Cardiac muscle cell (in vitro differentiated cells and primary cell): ENCODE results near the gene GAB2. TPM values are rescaled to one million over a fixed set of nuclear protein-coding genes. Genes with fewer than 3 reads are reported as not detected.

Experiments
- DNase-seq, 2 donors: peaks; one replicate each; pipeline versions ENCODE4 v3.0.0 to v3.0.0-alpha.2; 2010 to 2017; ENCODE audit warnings: low read depth in 1 of 2, low spot score in 1 of 2
- H3K27ac ChIP-seq: fragments of 200-600 bp; sonication (generic); 2 replicates; pipeline ENCODE4 v1.5.1; 2016
- H3K27me3 ChIP-seq: fragments of 200-600 bp; sonication (generic); 2 replicates; pipeline ENCODE4 v1.6.0; 2016; ENCODE audit warnings: control low read depth
- H3K36me3 ChIP-seq: fragments of 200-600 bp; sonication (generic); 2 replicates; pipeline ENCODE4 v1.5.1; 2016; ENCODE audit warnings: control low read depth
- H3K4me1 ChIP-seq: fragments of 200-600 bp; sonication (generic); 2 replicates; pipeline ENCODE4 v1.8.1; 2017; ENCODE audit warnings: low read depth, mild to moderate bottlenecking, mixed run types
- H3K4me3 ChIP-seq: fragments of 200-600 bp; sonication (generic); 2 replicates; pipeline ENCODE4 v1.5.1; 2016; ENCODE audit warnings: mild to moderate bottlenecking
- H3K9me3 ChIP-seq: fragments of 200-600 bp; sonication (generic); 2 replicates; pipeline ENCODE4 v1.5.1; 2017; ENCODE audit warnings: low read depth, mild to moderate bottlenecking, control low read depth
- polyA plus RNA-seq: library from polyadenylated mRNA; unstranded; fragments of >200 nt; fragmentation: Nextera tagmentation; extraction: Ambion mirVana; gene quantifications from 2 replicates; pipeline ENCODE4 v1.2.1, GENCODE V29; 2016
- total RNA-seq: library from RNA; depleted of rRNA; stranded (reverse); fragments of >200 nt; gene quantifications from 2 replicates; pipeline ENCODE4 v1.2.3, GENCODE V29; 2016
- TF ChIP-seq, protein P1 (sequence below): IDR thresholded peaks from 2 replicates; pipeline ENCODE4 v1.5.1; 2012; ENCODE audit warnings: low read depth, mild to moderate bottlenecking, low read length

GAB2 gene
- total and polyA plus RNA-seq, 2 experiments from 2014 or later: 5.3 to 18.0 TPM

GRCh38 chr11:78257654-78258053 is 160.0 kb downstream of the GAB2 start:
- H3K4me1 ChIP-seq: peaks cover 15% of the 10 kb centered on the region
- no peaks in the 10 kb centered on the region for H3K27me3 ChIP-seq
- DNase-seq: no peak
- H3K27ac ChIP-seq: no peak overlapping the region
- no peaks in the 10 kb centered on the region for H3K9me3 ChIP-seq
- TF ChIP-seq, protein P1, sequence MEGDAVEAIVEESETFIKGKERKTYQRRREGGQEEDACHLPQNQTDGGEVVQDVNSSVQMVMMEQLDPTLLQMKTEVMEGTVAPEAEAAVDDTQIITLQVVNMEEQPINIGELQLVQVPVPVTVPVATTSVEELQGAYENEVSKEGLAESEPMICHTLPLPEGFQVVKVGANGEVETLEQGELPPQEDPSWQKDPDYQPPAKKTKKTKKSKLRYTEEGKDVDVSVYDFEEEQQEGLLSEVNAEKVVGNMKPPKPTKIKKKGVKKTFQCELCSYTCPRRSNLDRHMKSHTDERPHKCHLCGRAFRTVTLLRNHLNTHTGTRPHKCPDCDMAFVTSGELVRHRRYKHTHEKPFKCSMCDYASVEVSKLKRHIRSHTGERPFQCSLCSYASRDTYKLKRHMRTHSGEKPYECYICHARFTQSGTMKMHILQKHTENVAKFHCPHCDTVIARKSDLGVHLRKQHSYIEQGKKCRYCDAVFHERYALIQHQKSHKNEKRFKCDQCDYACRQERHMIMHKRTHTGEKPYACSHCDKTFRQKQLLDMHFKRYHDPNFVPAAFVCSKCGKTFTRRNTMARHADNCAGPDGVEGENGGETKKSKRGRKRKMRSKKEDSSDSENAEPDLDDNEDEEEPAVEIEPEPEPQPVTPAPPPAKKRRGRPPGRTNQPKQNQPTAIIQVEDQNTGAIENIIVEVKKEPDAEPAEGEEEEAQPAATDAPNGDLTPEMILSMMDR: no peak
- no peaks in the 10 kb centered on the region for H3K36me3 ChIP-seq
- no peak overlapping the region for H3K4me3 ChIP-seq

- no peaks in the 10 kb centered on the region for H3K36me3 ChIP-seq
- H3K27ac ChIP-seq: no peak overlapping the region
- H3K4me3 ChIP-seq: no peak overlapping the region
- TF ChIP-seq, protein P1: no peak
- peak in 1 of 2 donors; percentile 98 for DNase-seq
- peaks cover 10% of the 10 kb centered on the region for H3K4me1 ChIP-seq
- H3K27me3 ChIP-seq: no peaks in the 10 kb centered on the region
- no peaks in the 10 kb centered on the region for H3K9me3 ChIP-seq
Observed at GRCh38 chr11:78256962-78257361, 160.7 kb downstream of the GAB2 start.

- Histone ChIP-seq H3K4me3 (no peak overlapping the region), H3K4me1 (no peaks in the 10 kb centered on the region), H3K27ac (no peak overlapping the region), H3K9me3 (no peaks in the 10 kb centered on the region), H3K36me3 (no peaks in the 10 kb centered on the region), H3K27me3 (no peaks in the 10 kb centered on the region)
- DNase-seq: no peak
- TF ChIP-seq, protein P1: no peak
Observed at GRCh38 chr11:78255919-78256318, 161.7 kb downstream of the GAB2 start.

DNA sequence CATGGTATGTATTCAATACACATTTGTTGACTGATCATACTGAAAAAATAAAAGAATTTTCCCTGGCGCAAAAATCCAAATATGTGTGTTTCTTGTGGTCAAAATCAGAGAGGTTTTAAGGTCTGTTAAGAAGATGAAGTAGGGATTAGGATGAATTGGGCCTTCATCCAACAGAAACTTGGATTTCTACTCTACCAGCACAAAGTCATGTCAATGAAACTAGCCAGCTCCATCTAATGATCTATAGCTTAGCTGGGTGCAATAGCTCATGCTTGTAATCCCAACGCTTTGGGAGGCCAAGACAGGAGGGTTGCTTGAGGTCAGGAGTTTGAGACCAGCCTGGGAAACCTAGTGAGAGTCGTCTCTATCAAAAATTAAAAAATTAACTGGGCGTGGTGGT is 163.4 kb downstream of the GAB2 start:
- Histone ChIP-seq H3K4me3 (no peak overlapping the region), H3K27me3 (no peaks in the 10 kb centered on the region), H3K9me3 (no peaks in the 10 kb centered on the region), H3K27ac (no peak overlapping the region), H3K4me1 (no peaks in the 10 kb centered on the region), H3K36me3 (peaks cover 2% of the 10 kb centered on the region)
- no peak for DNase-seq
- TF ChIP-seq, protein P1: no peak

DNA sequence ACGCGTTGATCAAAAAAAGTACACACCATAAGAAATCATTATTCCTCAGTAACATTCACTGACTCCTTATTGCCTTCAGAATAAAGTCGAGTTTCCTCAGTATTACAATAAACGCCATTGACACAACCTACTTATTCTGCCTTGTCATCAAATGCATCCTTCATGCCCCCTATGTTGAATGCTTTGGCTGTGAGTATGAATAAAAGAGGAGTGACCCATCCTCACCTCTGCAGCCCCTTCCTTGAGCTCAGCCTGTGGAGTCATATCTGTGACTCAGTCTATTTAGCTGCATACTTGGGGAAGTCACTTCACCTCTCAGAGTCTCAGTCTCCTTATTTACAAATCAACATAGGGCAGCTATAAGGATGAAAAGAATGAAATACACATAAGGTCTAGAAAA is 163.8 kb downstream of the GAB2 start:
- no peaks in the 10 kb centered on the region for H3K9me3 ChIP-seq
- DNase-seq: no peak
- no peak overlapping the region for H3K4me3 ChIP-seq
- peaks cover 4% of the 10 kb centered on the region for H3K36me3 ChIP-seq
- TF ChIP-seq, protein P1: no peak
- no peak overlapping the region for H3K27ac ChIP-seq
- no peaks in the 10 kb centered on the region for H3K4me1 ChIP-seq
- no peaks in the 10 kb centered on the region for H3K27me3 ChIP-seq
